GM12873 (cell line): ENCODE results near the gene RABAC1.

Source experiments
- TF ChIP-seq, protein P1 (sequence below): IDR thresholded peaks from 2 replicates; pipeline ENCODE4 v1.5.1; 2012; ENCODE audit warnings: low read depth, mild to moderate bottlenecking, moderate library complexity, low read length, control low read depth; ENCODE audit not compliant: insufficient read depth; ENCODE audit errors: missing control alignments

RABAC1 gene

DNA sequence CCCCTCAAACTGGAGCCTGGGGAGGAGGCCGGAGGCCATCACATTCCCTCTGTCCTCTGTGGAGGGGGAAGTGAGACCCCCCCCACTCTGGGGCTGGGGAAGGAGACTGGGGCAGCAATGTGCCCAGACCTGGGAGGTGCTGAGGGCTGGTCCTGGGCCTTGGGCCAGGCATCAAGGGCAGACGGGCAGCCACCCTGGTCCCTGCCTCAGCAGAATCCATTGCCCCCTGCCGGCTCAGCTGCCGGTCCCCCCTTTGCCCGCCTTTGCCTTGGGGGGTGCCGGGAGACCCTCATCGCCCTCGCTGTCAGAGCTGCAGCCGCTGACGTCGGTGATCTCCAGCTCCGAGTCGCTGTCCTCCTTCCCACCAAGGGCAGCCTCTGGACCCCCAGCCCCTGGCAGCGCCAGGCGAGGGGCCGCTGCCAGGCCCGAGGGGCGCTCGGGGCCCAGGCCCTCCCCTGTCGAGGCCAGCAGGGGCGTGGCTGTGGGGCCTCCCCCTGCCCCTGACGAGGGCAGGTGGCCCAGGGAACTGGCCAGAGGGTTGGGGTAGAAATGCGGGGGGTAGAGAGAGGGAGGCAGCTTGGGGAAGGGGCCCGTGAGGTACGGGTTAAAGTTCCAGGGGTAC, 51.0 kb downstream of the RABAC1 start:
- TF ChIP-seq, protein P1, sequence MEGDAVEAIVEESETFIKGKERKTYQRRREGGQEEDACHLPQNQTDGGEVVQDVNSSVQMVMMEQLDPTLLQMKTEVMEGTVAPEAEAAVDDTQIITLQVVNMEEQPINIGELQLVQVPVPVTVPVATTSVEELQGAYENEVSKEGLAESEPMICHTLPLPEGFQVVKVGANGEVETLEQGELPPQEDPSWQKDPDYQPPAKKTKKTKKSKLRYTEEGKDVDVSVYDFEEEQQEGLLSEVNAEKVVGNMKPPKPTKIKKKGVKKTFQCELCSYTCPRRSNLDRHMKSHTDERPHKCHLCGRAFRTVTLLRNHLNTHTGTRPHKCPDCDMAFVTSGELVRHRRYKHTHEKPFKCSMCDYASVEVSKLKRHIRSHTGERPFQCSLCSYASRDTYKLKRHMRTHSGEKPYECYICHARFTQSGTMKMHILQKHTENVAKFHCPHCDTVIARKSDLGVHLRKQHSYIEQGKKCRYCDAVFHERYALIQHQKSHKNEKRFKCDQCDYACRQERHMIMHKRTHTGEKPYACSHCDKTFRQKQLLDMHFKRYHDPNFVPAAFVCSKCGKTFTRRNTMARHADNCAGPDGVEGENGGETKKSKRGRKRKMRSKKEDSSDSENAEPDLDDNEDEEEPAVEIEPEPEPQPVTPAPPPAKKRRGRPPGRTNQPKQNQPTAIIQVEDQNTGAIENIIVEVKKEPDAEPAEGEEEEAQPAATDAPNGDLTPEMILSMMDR = no peak

DNA sequence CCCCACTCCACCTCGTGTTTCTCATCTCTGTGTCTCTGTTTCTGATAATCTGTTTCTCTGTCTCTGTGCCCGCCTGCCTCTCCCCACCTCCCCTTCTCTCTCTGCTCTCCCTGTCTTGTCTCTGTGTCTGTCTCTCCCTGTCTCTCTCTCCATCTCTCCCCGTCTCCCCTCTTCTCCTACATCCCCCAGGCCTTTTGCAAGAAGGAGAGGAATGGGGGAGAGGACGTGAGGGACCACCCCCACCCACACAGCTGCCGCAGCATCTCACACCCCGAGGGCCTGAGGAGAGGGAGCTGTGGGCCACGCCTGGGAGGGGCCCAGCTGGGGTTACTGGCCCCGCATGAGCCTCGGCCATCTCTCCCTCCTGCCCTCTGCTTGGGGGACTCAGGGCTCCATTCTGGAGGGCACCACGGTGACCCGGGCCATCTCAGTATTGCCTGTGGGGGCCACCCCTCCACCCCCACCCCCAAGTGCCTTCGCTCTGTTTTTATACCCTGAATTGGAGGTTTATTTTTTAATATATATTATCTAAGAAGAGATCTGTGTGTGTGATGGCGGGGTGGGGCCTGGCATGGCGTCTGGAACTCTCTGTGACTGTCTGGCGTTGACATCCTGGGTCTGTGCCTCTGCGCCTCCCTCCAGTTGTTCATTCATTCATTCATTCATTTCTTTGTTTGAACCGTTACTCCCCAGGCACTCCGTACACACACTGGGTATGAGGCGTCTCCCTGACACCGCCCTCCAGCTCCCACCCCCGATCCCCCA, 52.0 kb downstream of the RABAC1 start:
- TF ChIP-seq, protein P1 = no peak
